ENCODE data around the gene FMNL2.

FMNL2 gene

GRCh38 chr2:152462120-152462519 is 127.1 kb downstream of the FMNL2 start:
- ChIA-PET CTCF (no interaction called here), POLR2A (no interaction called here)
- no peak for DNase-seq (ENCODE audit: extremely low spot score)
- TF ChIP-seq NFRKB (IDR thresholded peaks at IDR 0.05) (no peak), FOXM1 (IDR thresholded peaks at IDR 0.05; ENCODE audit: borderline replicate concordance) (no peak), SP1 (IDR thresholded peaks at IDR 0.05) (no peak), ARNT (IDR thresholded peaks at IDR 0.05) (no peak), ZNF384 (IDR thresholded peaks at IDR 0.05) (no peak), TARDBP (IDR thresholded peaks at IDR 0.05) (no peak), CTBP1 (IDR thresholded peaks at IDR 0.05; ENCODE audit: borderline replicate concordance) (no peak), PKNOX1 (IDR thresholded peaks at IDR 0.05) (no peak), BHLHE40 (IDR thresholded peaks at IDR 0.05; ENCODE audit: borderline replicate concordance) (no peak)

GRCh38 chr2:152462779-152463178 is 127.8 kb downstream of the FMNL2 start:
- CTCF ChIA-PET, result no interaction called here

GRCh38 chr2:152464851-152465470 is 130.0 kb downstream of the FMNL2 start:
- DNase-seq (ENCODE audit: extremely low spot score), result no peak
- POLR2A ChIA-PET, result no interaction called here
- TF ChIP-seq SP1 (IDR thresholded peaks at IDR 0.05), result no peak
- TF ChIP-seq HDGF (IDR thresholded peaks at IDR 0.05; ENCODE audit: borderline replicate concordance), result no peak
- no peak for TF ChIP-seq FOXA1 (IDR thresholded peaks at IDR 0.05)
- no peak for TF ChIP-seq SUZ12 (IDR thresholded peaks at IDR 0.05)
- TF ChIP-seq FOXM1 (IDR thresholded peaks at IDR 0.05; ENCODE audit: borderline replicate concordance), result no peak
- no peak for TF ChIP-seq PKNOX1 (IDR thresholded peaks at IDR 0.05)
- no peak for TF ChIP-seq FOXK2 (IDR thresholded peaks at IDR 0.05)
- TF ChIP-seq TARDBP (IDR thresholded peaks at IDR 0.05), result no peak
- no peak for TF ChIP-seq CTBP1 (IDR thresholded peaks at IDR 0.05; ENCODE audit: borderline replicate concordance)
- TF ChIP-seq NFRKB (IDR thresholded peaks at IDR 0.05), result no peak
- TF ChIP-seq ELF4 (IDR thresholded peaks at IDR 0.05), result no peak
- no peak for TF ChIP-seq BHLHE40 (IDR thresholded peaks at IDR 0.05; ENCODE audit: borderline replicate concordance)
- CTCF ChIA-PET, result interaction anchor here (0.5 to 0.6 kb wide), 2 partner anchors 28 to 170 kb away, joined by 4 read pairs; no protein-coding TSS in a partner anchor

More at GRCh38 chr2:152462779-152463178, 127.8 kb downstream of the FMNL2 start:
- no peak for TF ChIP-seq TARDBP (IDR thresholded peaks at IDR 0.05)
- no peak for TF ChIP-seq PKNOX1 (IDR thresholded peaks at IDR 0.05)
- TF ChIP-seq ZNF384 (IDR thresholded peaks at IDR 0.05), result no peak
- no peak for TF ChIP-seq FOXA1 (IDR thresholded peaks at IDR 0.05)
- no peak for TF ChIP-seq CTBP1 (IDR thresholded peaks at IDR 0.05; ENCODE audit: borderline replicate concordance)
- DNase-seq (ENCODE audit: extremely low spot score), result no peak
- POLR2A ChIA-PET, result no interaction called here

- CTCF ChIA-PET, result no interaction called here
- DNase-seq (ENCODE audit: extremely low spot score), result no peak
- TF ChIP-seq BHLHE40 (IDR thresholded peaks at IDR 0.05; ENCODE audit: borderline replicate concordance), result no peak
- TF ChIP-seq ELF4 (IDR thresholded peaks at IDR 0.05), result no peak
- TF ChIP-seq ARNT (IDR thresholded peaks at IDR 0.05), result no peak
Measured at GRCh38 chr2:152465541-152465940, 130.6 kb downstream of the FMNL2 start.

GRCh38 chr2:152466041-152466440 is 131.1 kb downstream of the FMNL2 start:
- ChIA-PET POLR2A (no interaction called here), CTCF (interaction anchor here (1.4 kb wide), 1 partner anchor 170 kb away, joined by 6 read pairs; no protein-coding TSS in a partner anchor)
- no peak for TF ChIP-seq NFRKB (IDR thresholded peaks at IDR 0.05)
- no peak for TF ChIP-seq PKNOX1 (IDR thresholded peaks at IDR 0.05)
- no peak for TF ChIP-seq ARNT (IDR thresholded peaks at IDR 0.05)
- no peak for TF ChIP-seq SUZ12 (IDR thresholded peaks at IDR 0.05)
- TF ChIP-seq TARDBP (IDR thresholded peaks at IDR 0.05), result no peak
- no peak for TF ChIP-seq CTBP1 (IDR thresholded peaks at IDR 0.05; ENCODE audit: borderline replicate concordance)
- TF ChIP-seq FOXK2 (IDR thresholded peaks at IDR 0.05), result no peak
- DNase-seq (ENCODE audit: extremely low spot score), result no peak

More at GRCh38 chr2:152465541-152465940, 130.6 kb downstream of the FMNL2 start:
- POLR2A ChIA-PET, result no interaction called here

- TF ChIP-seq NFRKB (IDR thresholded peaks at IDR 0.05), result no peak
- no peak for TF ChIP-seq BHLHE40 (IDR thresholded peaks at IDR 0.05; ENCODE audit: borderline replicate concordance)
- TF ChIP-seq SUZ12 (IDR thresholded peaks at IDR 0.05), result no peak
- no peak for TF ChIP-seq PKNOX1 (IDR thresholded peaks at IDR 0.05)
- TF ChIP-seq ARNT (IDR thresholded peaks at IDR 0.05), result no peak
- TF ChIP-seq ELF4 (IDR thresholded peaks at IDR 0.05), result no peak
- TF ChIP-seq TARDBP (IDR thresholded peaks at IDR 0.05), result no peak
- no peak for TF ChIP-seq ZNF384 (IDR thresholded peaks at IDR 0.05)
- DNase-seq (ENCODE audit: extremely low spot score), result no peak
- CTCF ChIA-PET, result interaction anchor here (1.4 kb wide), 1 partner anchor 169 kb away, joined by 6 read pairs; no protein-coding TSS in a partner anchor
- POLR2A ChIA-PET, result interaction anchor here (1.1 kb wide), 1 partner anchor 34 kb away, joined by 3 read pairs; no protein-coding TSS in a partner anchor
Measured at GRCh38 chr2:152466980-152467676, 132.2 kb downstream of the FMNL2 start.

Measured in HEK293T (cell line).